Smooth muscle cell (in vitro differentiated cells): Measurements from ENCODE around the gene LCMT2. TPM values are rescaled to one million over a fixed set of nuclear protein-coding genes. Genes with fewer than 3 reads are reported as not detected.

Source experiments
- DNase-seq: peaks from one replicate; lab custom pipeline; 2025; ENCODE audit not compliant: unreplicated experiment; lab: John Stamatoyannopoulos, UW
- H2AFZ ChIP-seq: fragments of 200-600 bp; sonication (generic); 2 replicates; pipeline ENCODE4 v1.6.0; 2016; ENCODE audit warnings: antibody characterized with exemption, low read depth, mild to moderate bottlenecking
- H3F3A ChIP-seq: fragments of 200-600 bp; sonication (generic); 2 replicates; pipeline ENCODE4 v1.6.0; 2017; ENCODE audit warnings: antibody characterized with exemption, low read depth
- H3K27ac ChIP-seq: fragments of 200-600 bp; sonication (generic); 2 replicates; pipeline ENCODE4 v1.5.1; 2016; ENCODE audit warnings: low read depth, mild to moderate bottlenecking
- H3K27me3 ChIP-seq: fragments of 200-600 bp; sonication (generic); 2 replicates; pipeline ENCODE4 v1.6.1; 2016; ENCODE audit warnings: low read depth, mild to moderate bottlenecking
- H3K36me3 ChIP-seq: fragments of 200-600 bp; sonication (generic); 2 replicates; pipeline ENCODE4 v1.5.1; 2016; ENCODE audit warnings: low read depth
- H3K4me1 ChIP-seq: fragments of 200-600 bp; sonication (generic); 2 replicates; pipeline ENCODE4 v1.5.1; 2016; ENCODE audit warnings: low read depth
- H3K4me2 ChIP-seq: fragments of 200-600 bp; sonication (generic); 2 replicates; pipeline ENCODE4 v1.6.0; 2016; ENCODE audit warnings: mild to moderate bottlenecking
- H3K4me3 ChIP-seq: fragments of 200-600 bp; sonication (generic); 2 replicates; pipeline ENCODE4 v1.5.1; 2016; ENCODE audit warnings: mild to moderate bottlenecking
- H3K79me2 ChIP-seq: fragments of 200-600 bp; sonication (generic); 2 replicates; pipeline ENCODE4 v1.6.0; 2016; ENCODE audit warnings: low read depth, mild to moderate bottlenecking
- H3K9ac ChIP-seq: fragments of 200-600 bp; sonication (generic); 2 replicates; pipeline ENCODE4 v1.6.0; 2016; ENCODE audit warnings: low read depth
- H3K9me3 ChIP-seq: fragments of 200-600 bp; sonication (generic); replicated peaks from 2 replicates; pipeline ENCODE4 v1.5.1; 2016; ENCODE audit warnings: low read depth
- H4K20me1 ChIP-seq: fragments of 200-600 bp; sonication (generic); 2 replicates; pipeline ENCODE4 v1.6.0; 2016; ENCODE audit warnings: low read depth
- WGBS: methylation state at CpG from one replicate; pipeline ENCODE4 v1.1.7; 2016; ENCODE audit warnings: low lambda C conversion rate; 5-methylcytosine and 5-hydroxymethylcytosine counted together
- polyA plus RNA-seq: library from polyadenylated mRNA; unstranded; fragments of >200 nt; fragmentation: Nextera tagmentation; extraction: Ambion mirVana; gene quantifications from 2 replicates; pipeline ENCODE4 v1.2.1, GENCODE V29; 2016
- total RNA-seq: library from RNA; depleted of rRNA; stranded (reverse); fragments of >200 nt; gene quantifications from 2 replicates; pipeline ENCODE4 v1.2.3, GENCODE V29; 2014
- TF ChIP-seq, protein P1 (sequence below): fragments of 200-600 bp; sonication (generic); IDR thresholded peaks from 2 replicates; pipeline ENCODE4 v1.5.1; 2017; ENCODE audit warnings: borderline replicate concordance, mild to moderate bottlenecking, antibody characterized with exemption; ENCODE audit not compliant: insufficient read depth, poor library complexity, severe bottlenecking

Gene LCMT2
- total and polyA plus RNA-seq, 2 experiments from 2014 or later: 5.0 to 5.4 TPM

DNA sequence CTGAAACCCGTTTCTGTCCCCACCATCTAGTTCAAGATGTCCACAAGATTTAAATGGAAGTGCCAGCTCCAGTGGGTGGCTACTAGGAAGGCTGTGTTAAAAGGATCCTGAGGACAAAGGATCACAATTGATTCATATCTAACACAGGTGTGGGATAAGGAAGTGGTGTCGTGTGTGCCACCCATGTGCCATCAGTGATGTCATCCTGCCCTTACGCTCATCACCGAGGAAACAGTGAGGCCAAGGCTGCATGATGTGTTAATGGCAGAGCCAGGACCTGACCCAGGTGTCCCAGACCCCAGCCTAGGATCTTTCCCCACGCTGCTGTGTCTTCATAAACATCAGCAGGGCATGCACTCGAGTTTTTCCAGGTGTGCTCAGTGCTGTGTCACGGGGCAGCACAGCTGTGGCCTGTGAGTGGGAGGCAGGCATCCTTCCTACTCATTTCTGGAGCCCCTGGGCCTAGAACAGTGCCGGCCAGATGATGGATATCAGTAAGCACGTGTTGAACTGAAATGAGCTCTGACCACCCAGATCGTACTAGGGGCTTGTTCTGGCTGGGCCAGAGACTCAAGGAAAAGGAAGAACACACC, 53.0 kb downstream of the LCMT2 start:
- no peak overlapping the region for H3K4me3 ChIP-seq
- no peak overlapping the region for H3K4me2 ChIP-seq
- no peaks in the 10 kb centered on the region for H3F3A ChIP-seq
- no peak overlapping the region for H2AFZ ChIP-seq
- H3K9me3 ChIP-seq: no peaks in the 10 kb centered on the region
- no peaks in the 10 kb centered on the region for H3K79me2 ChIP-seq
- H3K4me1 ChIP-seq: no peaks in the 10 kb centered on the region
- H3K27ac ChIP-seq: no peak overlapping the region
- no peak for DNase-seq
- WGBS: 84% methylated on average over 10 of the region's 10 CpGs
- H3K36me3 ChIP-seq: no peaks in the 10 kb centered on the region
- H3K9ac ChIP-seq: no peak overlapping the region
- H3K27me3 ChIP-seq: peaks cover 4% of the 10 kb centered on the region
- no peaks in the 10 kb centered on the region for H4K20me1 ChIP-seq
- TF ChIP-seq, protein P1, sequence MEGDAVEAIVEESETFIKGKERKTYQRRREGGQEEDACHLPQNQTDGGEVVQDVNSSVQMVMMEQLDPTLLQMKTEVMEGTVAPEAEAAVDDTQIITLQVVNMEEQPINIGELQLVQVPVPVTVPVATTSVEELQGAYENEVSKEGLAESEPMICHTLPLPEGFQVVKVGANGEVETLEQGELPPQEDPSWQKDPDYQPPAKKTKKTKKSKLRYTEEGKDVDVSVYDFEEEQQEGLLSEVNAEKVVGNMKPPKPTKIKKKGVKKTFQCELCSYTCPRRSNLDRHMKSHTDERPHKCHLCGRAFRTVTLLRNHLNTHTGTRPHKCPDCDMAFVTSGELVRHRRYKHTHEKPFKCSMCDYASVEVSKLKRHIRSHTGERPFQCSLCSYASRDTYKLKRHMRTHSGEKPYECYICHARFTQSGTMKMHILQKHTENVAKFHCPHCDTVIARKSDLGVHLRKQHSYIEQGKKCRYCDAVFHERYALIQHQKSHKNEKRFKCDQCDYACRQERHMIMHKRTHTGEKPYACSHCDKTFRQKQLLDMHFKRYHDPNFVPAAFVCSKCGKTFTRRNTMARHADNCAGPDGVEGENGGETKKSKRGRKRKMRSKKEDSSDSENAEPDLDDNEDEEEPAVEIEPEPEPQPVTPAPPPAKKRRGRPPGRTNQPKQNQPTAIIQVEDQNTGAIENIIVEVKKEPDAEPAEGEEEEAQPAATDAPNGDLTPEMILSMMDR: no peak

DNA sequence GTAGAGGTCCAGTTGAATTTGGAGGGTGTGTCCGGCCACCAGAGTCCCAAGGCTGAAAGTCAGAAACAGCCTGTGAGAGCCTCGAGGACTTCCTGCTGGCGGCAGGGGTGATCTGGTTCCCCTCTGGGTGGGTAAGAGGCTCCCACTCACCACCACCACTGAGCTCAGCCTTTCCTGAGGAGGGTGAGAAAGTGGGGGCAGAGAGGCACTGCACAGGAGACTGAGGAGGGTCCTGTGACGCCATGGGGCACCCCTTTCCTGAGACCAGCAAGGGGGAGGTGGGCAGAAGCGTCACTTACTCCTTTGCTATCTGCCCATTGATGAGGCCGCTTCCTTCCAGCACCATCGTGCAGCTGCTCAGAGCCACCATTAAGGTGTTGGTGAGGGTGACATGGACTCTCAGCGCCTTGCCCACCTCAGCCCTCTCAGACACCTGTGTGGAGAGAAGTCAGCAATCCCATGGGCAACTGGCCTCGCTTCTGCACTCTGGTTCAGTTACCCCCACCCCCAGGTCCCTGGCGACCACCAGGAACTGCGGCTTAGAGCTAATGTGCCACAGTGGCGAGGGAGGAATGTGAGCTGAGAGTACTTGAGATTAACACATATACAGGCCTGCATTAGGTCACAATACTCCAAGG, 53.7 kb downstream of the LCMT2 start:
- WGBS: 79% methylated on average over 12 of the region's 12 CpGs
- Histone ChIP-seq H3K9me3 (no peaks in the 10 kb centered on the region), H3K36me3 (no peaks in the 10 kb centered on the region), H2AFZ (no peak overlapping the region), H3K4me3 (no peak overlapping the region), H3K79me2 (no peaks in the 10 kb centered on the region), H3K9ac (no peak overlapping the region), H3K27ac (no peak overlapping the region), H3K4me1 (no peaks in the 10 kb centered on the region), H4K20me1 (no peaks in the 10 kb centered on the region), H3F3A (no peaks in the 10 kb centered on the region), H3K27me3 (peaks cover 4% of the 10 kb centered on the region), H3K4me2 (no peak overlapping the region)
- TF ChIP-seq, protein P1: no peak
- DNase-seq: no peak

DNA sequence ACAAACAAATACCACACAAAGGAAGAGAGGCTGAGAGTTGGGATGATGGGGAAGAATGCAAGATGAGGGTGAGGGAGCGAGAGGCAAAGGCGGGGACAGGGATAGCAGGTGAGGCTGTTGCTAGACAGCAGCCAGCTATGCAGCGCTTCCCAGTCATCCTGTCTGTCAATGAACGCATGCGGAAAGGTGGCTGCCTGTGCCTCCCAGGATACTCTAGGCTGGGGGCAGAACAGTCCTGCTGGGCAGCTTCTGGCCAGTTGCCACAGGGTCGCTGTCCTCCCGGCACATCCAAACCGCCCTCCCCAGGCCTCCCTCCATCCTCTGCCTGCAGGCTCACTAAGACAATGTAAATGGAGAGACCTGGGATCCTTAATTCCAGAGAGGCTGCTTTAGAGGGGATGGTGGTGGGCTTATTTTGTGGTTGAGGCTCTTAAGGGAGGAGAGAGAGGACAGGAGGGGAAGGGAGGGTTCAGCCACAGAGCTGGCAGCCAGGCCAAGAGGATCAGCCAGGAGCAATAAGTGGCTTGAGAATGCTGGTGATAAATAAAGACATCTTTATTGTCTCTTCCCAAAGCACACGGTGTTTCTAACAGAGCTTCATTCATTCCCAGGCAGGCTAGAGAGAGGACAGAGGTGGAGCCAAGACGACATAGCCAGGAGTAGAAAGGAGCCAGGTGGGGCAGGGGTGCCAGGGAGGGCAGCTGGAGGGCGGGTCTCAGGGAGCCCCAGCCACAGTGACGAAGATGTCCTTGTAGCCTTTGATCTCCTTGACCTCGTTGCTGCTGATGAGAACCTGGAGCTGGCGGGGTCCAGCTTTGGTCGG, 54.4 kb downstream of the LCMT2 start:
- Histone ChIP-seq H3K36me3 (no peaks in the 10 kb centered on the region), H3K27ac (no peak overlapping the region), H4K20me1 (no peaks in the 10 kb centered on the region), H3K4me1 (no peaks in the 10 kb centered on the region), H3K4me2 (no peak overlapping the region), H3K4me3 (no peak overlapping the region), H3F3A (no peaks in the 10 kb centered on the region), H3K79me2 (no peaks in the 10 kb centered on the region), H3K9ac (no peak overlapping the region), H2AFZ (no peak overlapping the region), H3K27me3 (peaks cover 4% of the 10 kb centered on the region), H3K9me3 (no peaks in the 10 kb centered on the region)
- 84% methylated on average over 15 of the region's 15 CpGs for WGBS
- no peak for DNase-seq
- TF ChIP-seq, protein P1: no peak
